ENCODE data around the gene HSD17B11.

DNA sequence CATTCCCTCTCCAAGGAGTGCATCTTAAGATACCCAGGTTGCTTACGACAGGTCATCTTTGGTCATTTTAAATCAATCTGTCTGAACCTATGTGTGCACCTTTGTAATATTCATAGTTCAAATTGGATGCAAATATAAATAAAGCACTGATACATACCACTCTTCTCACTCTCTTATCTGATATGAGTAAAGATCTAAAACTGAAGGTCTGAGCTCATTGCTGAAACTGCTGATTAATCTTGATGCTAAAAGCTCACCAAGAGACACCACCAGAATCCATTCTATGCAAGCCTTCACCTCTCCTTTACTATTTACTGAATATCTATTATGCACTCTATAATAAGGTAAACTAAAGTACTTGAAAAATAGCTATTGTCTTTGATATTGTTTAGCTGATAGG is 84.9 kb downstream of the HSD17B11 start:
- TF ChIP-seq, protein P1, sequence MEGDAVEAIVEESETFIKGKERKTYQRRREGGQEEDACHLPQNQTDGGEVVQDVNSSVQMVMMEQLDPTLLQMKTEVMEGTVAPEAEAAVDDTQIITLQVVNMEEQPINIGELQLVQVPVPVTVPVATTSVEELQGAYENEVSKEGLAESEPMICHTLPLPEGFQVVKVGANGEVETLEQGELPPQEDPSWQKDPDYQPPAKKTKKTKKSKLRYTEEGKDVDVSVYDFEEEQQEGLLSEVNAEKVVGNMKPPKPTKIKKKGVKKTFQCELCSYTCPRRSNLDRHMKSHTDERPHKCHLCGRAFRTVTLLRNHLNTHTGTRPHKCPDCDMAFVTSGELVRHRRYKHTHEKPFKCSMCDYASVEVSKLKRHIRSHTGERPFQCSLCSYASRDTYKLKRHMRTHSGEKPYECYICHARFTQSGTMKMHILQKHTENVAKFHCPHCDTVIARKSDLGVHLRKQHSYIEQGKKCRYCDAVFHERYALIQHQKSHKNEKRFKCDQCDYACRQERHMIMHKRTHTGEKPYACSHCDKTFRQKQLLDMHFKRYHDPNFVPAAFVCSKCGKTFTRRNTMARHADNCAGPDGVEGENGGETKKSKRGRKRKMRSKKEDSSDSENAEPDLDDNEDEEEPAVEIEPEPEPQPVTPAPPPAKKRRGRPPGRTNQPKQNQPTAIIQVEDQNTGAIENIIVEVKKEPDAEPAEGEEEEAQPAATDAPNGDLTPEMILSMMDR (IDR thresholded peaks at IDR 0.05), result no peak
- TF ChIP-seq POLR2A (IDR thresholded peaks at IDR 0.05), result no peak
